A549 (cell line): ENCODE measurements around the gene NTNG2.

Experiments used
- BHLHE40 ChIP-seq: IDR thresholded peaks from 2 replicates; pipeline ENCODE4 v1.6.1; 2012; ENCODE audit warnings: low read depth, low read length, inconsistent platforms
- CEBPB ChIP-seq, 2 experiments: fragments of >200 bp in 1 of 2; sonication (Bioruptor Twin) in 1 of 2; formaldehyde crosslinking in 1 of 2; IDR thresholded peaks; 2 replicates each; pipeline ENCODE4 v1.6.1; 2012 to 2016
- CTCF ChIP-seq: fragments of >200 bp; sonication (Bioruptor Twin); formaldehyde crosslinking; IDR thresholded peaks from 3 replicates; pipeline ENCODE4 v1.5.1; 2016
- EP300 ChIP-seq, 2 experiments: fragments of >200 bp; sonication (Bioruptor Twin); formaldehyde crosslinking; IDR thresholded peaks; 2 replicates in 1 of 2; 3 replicates in 1 of 2; pipeline ENCODE4 v1.6.1; 2016 to 2017
- HDAC2 ChIP-seq: fragments of 200-600 bp; sonication (generic); IDR thresholded peaks from 2 replicates; pipeline ENCODE4 v1.6.1; 2016
- MAX ChIP-seq: IDR thresholded peaks from 2 replicates; pipeline ENCODE4 v1.6.1; 2012
- POLR2A ChIP-seq: IDR thresholded peaks from 2 replicates; pipeline ENCODE4 v1.6.1; 2012; ENCODE audit warnings: mild to moderate bottlenecking, low read length
- RAD21 ChIP-seq, 2 experiments: fragments of >200 bp in 1 of 2; sonication (Bioruptor Twin) in 1 of 2; formaldehyde crosslinking in 1 of 2; IDR thresholded peaks in 1 of 2; conservative IDR thresholded peaks in 1 of 2; 2 replicates in 1 of 2; 3 replicates in 1 of 2; pipeline ENCODE4 v1.6.1; 2012 to 2018; ENCODE audit warnings: inconsistent platforms in 1 of 2
- RCOR1 ChIP-seq: fragments of 150-350 bp; IDR thresholded peaks from 2 replicates; pipeline ENCODE4 v1.6.1; 2014; ENCODE audit warnings: antibody characterized with exemption, low read length, low read depth
- REST ChIP-seq: fragments of 200-600 bp; sonication (generic); IDR thresholded peaks from 2 replicates; pipeline ENCODE4 v1.6.1; 2016; ENCODE audit warnings: antibody characterized with exemption, mild to moderate bottlenecking, moderate library complexity

- TF ChIP-seq CEBPB (IDR thresholded peaks at IDR 0.05) (no peak), CTCF (no peak), MAX (no peak), EP300 (IDR thresholded peaks at IDR 0.05) (no peak), RCOR1 (no peak), POLR2A (no peak), BHLHE40 (no peak), HDAC2 (no peak), REST (no peak), RAD21 (conservative IDR thresholded peaks at IDR 0.05 in 1 of 2, IDR thresholded peaks at IDR 0.05 in 1 of 2) (no peak)
Observed at GRCh38 chr9:132126680-132127236, 35.1 kb upstream of the NTNG2 start.
